NCI-H446 treated with DMSO at 0.1 percent for 48 hours (cell line): Measurements from ENCODE around the gene MAP3K7CL.

ENCODE experiments used
- DNase-seq: peaks from one replicate; lab custom pipeline; 2025; lab: John Stamatoyannopoulos, UW

The MAP3K7CL gene

GRCh38 chr21:29130270-29130969, at the start of gene MAP3K7CL:
Gene MAP3K7CL, plus strand, starts transcription at chr21:29130644. Its CDS starts 2,701 bp downstream, at chr21:29133345.
- DNase-seq, result peak; percentile 33

GRCh38 chr21:29082046-29082815, 48.2 kb upstream of the MAP3K7CL start:
- DNase-seq, result no peak

- no peak for DNase-seq
These were observed 47.1 kb upstream of the MAP3K7CL start for GRCh38 chr21:29083306-29083705.

GRCh38 chr21:29084372-29084771, 46.1 kb upstream of the MAP3K7CL start:
- no peak for DNase-seq

DNA sequence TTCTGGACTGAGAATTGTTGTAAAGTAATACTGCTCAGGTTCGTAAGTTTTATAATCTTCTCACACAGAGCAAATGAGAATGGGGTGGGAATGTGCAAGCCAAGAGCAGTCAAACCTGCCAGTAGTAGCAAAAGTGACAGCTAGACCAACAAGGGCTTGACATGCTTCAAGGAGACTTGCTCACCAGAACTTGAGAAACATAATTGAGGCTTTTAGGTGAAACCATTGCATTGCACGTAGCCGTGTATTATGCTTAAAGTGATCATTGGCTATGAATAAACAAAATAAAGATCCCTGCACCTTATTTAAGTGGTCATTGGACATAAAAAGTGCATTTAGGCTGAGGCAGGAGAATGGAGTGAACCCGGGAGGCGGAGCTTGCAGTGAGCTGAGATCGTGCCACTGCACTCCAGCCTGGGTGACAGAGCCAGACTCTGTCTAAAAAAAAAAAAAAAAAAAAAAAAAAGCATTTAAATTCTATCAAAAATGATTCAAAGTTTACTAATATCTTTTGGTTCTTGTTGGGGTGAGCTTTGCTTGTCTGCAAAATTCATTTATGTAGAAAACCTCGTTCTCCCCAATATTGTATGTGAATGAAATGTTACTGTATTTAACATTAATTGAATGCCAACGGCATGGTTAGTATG, 45.2 kb upstream of the MAP3K7CL start:
- no peak for DNase-seq

- no peak for DNase-seq
These were observed 39.4 kb upstream of the MAP3K7CL start for GRCh38 chr21:29091033-29091432.

DNA sequence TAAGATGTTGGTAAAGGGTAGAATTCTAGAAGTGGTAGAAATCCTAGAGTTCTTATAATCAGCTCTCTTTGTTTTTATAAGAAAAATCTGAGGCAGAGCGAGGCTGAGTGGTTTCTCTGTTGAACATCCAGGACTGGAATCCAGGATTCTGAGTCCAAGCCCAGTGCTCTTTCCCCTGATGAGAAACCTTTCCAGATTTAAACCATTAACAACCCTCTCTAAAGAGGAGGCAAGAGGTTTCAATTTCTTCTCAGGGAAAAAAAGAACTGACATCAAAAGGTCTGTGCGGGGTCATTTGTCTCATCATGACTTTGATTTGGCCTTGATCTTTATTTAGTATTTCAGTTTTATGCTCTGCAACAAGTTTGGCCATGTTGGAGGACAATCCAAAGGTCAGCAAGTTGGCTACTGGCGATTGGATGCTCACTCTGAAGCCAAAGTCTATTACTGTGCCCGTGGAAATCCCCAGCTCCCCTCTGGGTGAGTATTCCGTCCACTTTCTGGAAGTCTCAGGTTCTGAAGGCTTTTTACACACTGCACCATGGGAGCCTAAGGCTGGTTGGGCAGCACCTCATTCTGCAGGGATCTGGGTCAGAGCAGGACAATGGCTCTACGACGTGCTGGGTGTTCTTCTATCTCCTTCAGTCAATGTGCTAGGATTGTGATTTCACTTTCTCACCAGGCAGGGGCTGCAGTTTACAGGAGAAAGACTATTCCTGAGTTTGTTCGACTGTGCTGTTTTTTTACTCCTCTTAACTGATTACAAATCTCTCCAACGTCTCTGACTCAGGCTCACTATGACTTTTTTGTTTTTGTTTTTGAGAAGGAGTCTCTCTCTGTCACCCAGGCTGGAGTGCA, 38.1 kb upstream of the MAP3K7CL start:
- DNase-seq, result no peak

GRCh38 chr21:29096218-29097015, 34.0 kb upstream of the MAP3K7CL start:
- DNase-seq, result no peak

DNA sequence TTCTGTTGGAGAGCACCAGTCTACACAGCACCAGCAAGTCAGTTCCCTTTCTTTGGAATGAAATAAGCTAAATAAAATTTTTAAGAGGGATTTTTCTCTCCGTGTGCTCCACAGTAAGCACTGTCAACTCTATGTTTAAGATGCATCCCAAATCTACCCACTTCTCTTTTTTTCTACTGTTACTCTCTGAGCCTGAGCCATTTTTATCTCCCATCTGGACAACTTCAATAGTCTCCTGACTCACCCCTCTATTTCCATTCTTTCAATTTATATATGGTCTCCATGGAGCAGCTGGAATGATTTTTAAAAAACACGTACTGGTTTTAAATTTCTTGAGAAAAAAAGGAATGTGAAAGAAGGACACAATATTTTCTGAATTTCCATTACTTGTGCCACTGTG, 32.3 kb upstream of the MAP3K7CL start:
- no peak for DNase-seq

- no peak for DNase-seq
These were observed 27.6 kb upstream of the MAP3K7CL start for GRCh38 chr21:29102791-29103257.

DNA sequence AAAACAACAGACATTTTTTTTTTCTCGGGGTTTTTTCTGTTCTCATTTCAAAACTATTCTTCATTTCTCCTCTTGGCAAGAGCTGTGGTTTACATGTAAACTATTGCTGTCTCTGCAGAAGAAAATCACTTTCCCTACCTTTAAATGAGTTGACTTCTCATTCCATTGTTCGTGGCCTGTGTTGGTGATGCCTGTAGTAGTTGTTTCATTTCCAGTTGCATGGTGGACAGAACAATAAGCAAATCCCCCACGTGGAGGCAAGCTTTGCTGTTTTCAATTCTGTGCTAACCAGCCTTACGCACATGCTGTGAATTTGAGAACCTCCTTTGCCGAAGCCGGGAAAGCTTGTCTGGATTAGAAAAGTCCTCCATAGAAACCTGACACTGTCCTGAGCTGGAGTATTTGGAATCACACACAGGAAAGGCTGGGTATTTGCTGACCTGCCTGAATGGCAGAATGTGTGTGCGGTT, 26.2 kb upstream of the MAP3K7CL start:
- DNase-seq, result no peak

DNA sequence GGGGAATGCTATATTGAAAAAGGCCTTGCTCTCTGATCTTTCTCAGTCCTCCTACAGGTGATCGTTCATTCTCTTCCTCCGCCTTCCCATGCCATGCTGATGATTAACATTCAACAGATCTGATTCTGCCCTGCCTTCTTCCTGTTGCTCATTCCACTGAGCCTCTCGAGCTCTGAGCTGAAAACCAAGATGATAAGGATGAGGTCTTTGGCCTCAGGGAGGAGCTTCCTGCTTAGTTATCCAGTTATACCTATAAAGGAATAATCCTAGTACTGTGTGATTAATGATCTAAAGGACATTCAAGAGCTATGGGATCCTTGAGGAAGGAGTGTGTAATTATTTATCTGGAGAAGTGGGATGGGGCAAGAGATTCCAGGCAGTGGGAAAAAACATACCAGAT, 25.2 kb upstream of the MAP3K7CL start:
- no peak for DNase-seq

GRCh38 chr21:29114765-29115500, 15.5 kb upstream of the MAP3K7CL start:
- DNase-seq, result no peak

DNA sequence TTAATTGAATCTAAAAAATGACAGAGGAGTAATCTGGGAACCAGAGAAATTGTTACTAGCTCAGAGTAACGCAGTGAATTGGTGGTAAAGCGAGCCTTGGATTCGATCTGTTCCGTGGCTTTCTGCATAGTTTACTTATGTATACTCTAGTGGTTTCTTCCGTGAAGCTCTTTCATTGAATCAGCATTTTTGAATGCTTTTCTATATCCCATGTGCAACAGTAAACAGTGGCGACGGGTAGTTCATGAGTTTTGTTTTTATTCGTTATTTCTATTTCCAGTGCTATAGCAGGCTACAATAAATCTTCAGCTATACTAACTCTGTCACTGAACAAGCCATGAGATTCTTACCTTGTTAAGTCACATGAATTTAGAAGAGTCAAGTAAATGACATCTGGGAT, 14.5 kb upstream of the MAP3K7CL start:
- no peak for DNase-seq

GRCh38 chr21:29117372-29117955, 13.0 kb upstream of the MAP3K7CL start:
- DNase-seq, result no peak

DNA sequence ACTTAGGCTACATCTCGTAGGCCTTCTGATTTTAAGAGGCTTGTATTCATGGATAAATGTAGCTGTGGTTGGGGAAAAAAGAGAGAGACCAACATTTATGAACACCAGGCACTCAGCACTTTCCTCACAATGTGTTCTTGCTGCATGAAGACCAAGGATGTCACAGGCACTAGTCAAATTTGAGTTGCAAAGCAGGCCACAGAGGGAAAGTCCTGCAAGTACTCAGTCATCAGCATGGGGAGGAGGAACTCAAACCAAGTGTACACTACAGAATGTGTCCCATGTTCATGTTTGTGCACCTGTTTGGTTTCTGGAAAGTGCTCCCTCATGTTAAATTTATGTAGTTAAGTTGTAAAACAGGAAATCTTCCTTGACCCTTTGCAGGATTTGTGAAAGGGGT, 8.7 kb upstream of the MAP3K7CL start:
- no peak for DNase-seq

- no peak for DNase-seq
These were observed 5.8 kb upstream of the MAP3K7CL start for GRCh38 chr21:29124645-29125044.

DNA sequence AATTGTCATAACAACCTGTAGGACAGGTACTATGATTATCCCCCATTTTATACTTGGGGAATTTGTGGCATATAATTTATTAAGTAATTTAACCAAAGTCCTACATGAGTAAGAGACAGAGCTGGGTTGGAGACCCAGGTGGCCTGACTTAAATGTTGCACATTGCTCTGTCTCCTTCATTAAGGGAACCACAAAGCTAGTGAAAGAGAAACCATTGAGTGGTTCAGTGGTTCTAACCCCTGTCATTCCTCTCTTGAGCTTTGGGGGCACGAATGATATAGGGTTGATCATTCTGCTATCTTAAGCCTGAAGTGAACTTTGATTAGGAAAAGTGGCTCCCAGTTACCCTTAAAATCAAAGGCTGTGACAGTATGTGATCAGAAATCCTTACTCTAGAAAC, 5.3 kb upstream of the MAP3K7CL start:
- DNase-seq, result no peak

DNA sequence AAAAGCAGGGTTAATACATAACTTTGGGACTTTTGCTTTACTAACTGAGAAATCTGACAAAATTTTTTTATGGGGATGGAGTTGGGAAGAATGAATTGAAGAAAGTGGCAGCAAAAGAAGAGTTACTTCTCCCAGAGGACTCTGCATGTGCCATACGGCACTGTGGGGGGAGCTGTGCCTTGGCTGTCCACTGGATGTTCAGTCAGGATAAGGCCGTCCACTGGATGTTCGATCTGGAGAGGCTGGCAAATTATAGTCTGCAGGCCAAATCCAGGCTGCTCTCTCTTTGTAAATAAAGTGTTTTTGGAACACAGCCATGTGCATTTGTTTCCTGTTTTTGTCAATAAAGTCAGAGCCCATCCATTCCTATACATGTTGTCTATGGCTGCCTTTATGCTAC, 4.5 kb upstream of the MAP3K7CL start:
- DNase-seq, result no peak

DNA sequence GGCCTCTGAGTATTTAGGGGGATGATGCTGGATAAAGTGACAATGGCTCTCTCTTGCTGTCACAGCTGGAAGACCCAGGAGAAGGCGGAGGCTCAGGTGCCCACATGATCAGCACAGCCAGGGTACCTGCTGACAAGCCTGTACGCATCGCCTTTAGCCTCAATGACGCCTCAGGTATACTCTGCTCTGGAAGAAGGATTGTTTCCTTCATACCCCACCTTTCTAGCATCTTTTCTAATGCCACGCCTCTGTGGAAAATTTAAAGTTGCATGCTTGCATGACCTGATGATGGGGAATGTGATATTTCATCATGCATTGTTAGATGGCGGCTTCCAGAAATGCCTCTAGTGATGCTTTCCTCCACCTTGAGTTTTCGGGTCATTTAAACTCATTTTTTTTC, 2.8 kb downstream of the MAP3K7CL start:
- no peak for DNase-seq
